Stimulated activated CD4-positive, alpha-beta T cell treated with anti-CD3 and anti-CD28 coated beads, Interleukin-2, amount 100 ng/mL, for 48 hours (primary cell): Measurements from ENCODE around the gene ARHGAP20.

Experiments
- DNase-seq, 2 donors: peaks; one replicate each; pipeline ENCODE4 v3.0.0-alpha.2; 2020

ARHGAP20 gene

GRCh38 chr11:110711776-110712658 is at the start of gene ARHGAP20:
Gene ARHGAP20 (minus strand): TSS chr11:110712437. CDS start chr11:110712231, 206 bp downstream.
- DNase-seq: peak in 1 of 2 donors; percentile 35

- no peak for DNase-seq
Measured at GRCh38 chr11:110761991-110762390, 49.8 kb upstream of the ARHGAP20 start.

GRCh38 chr11:110761131-110761530 is 48.9 kb upstream of the ARHGAP20 start:
- no peak for DNase-seq

GRCh38 chr11:110759972-110760381 is 47.7 kb upstream of the ARHGAP20 start:
- no peak for DNase-seq

- no peak for DNase-seq
Measured at GRCh38 chr11:110757962-110758755, 45.9 kb upstream of the ARHGAP20 start.

- no peak for DNase-seq
Measured at GRCh38 chr11:110757066-110757465, 44.8 kb upstream of the ARHGAP20 start.

- no peak for DNase-seq
Measured at GRCh38 chr11:110755941-110756340, 43.7 kb upstream of the ARHGAP20 start.

GRCh38 chr11:110752890-110753289 is 40.7 kb upstream of the ARHGAP20 start:
- no peak for DNase-seq

- DNase-seq: no peak
Measured at GRCh38 chr11:110750100-110750499, 37.9 kb upstream of the ARHGAP20 start.

- DNase-seq: no peak
Measured at GRCh38 chr11:110747531-110747930, 35.3 kb upstream of the ARHGAP20 start.

- DNase-seq: no peak
Measured at GRCh38 chr11:110738641-110739040, 26.4 kb upstream of the ARHGAP20 start.

GRCh38 chr11:110737593-110737992 is 25.4 kb upstream of the ARHGAP20 start:
- no peak for DNase-seq

GRCh38 chr11:110736171-110736553 is 23.9 kb upstream of the ARHGAP20 start:
- no peak for DNase-seq

GRCh38 chr11:110735455-110736170 is 23.4 kb upstream of the ARHGAP20 start:
- DNase-seq: no peak

GRCh38 chr11:110734790-110735189 is 22.6 kb upstream of the ARHGAP20 start:
- DNase-seq: no peak

- no peak for DNase-seq
Measured at GRCh38 chr11:110730773-110731172, 18.5 kb upstream of the ARHGAP20 start.

GRCh38 chr11:110728883-110729282 is 16.6 kb upstream of the ARHGAP20 start:
- DNase-seq: no peak

GRCh38 chr11:110728476-110728875 is 16.2 kb upstream of the ARHGAP20 start:
- DNase-seq: no peak

- DNase-seq: no peak
Measured at GRCh38 chr11:110724358-110724757, 12.1 kb upstream of the ARHGAP20 start.

GRCh38 chr11:110720431-110721275 is 8.4 kb upstream of the ARHGAP20 start:
- DNase-seq: no peak

- DNase-seq: no peak
Measured at GRCh38 chr11:110716361-110716760, 4.1 kb upstream of the ARHGAP20 start.

GRCh38 chr11:110715541-110715940 is 3.3 kb upstream of the ARHGAP20 start:
- no peak for DNase-seq
